HG03139 (cell line): ENCODE measurements around the gene NDRG3.
A peak's percentile ranks its signal among the peaks of the same experiment; 100 is the strongest.

ENCODE experiments used
- ATAC-seq: cut with Tn5 transposase; IDR thresholded peaks from one replicate; pipeline ENCODE4 v1.9.1; 2021; ENCODE audit not compliant: unreplicated experiment

The NDRG3 gene

DNA sequence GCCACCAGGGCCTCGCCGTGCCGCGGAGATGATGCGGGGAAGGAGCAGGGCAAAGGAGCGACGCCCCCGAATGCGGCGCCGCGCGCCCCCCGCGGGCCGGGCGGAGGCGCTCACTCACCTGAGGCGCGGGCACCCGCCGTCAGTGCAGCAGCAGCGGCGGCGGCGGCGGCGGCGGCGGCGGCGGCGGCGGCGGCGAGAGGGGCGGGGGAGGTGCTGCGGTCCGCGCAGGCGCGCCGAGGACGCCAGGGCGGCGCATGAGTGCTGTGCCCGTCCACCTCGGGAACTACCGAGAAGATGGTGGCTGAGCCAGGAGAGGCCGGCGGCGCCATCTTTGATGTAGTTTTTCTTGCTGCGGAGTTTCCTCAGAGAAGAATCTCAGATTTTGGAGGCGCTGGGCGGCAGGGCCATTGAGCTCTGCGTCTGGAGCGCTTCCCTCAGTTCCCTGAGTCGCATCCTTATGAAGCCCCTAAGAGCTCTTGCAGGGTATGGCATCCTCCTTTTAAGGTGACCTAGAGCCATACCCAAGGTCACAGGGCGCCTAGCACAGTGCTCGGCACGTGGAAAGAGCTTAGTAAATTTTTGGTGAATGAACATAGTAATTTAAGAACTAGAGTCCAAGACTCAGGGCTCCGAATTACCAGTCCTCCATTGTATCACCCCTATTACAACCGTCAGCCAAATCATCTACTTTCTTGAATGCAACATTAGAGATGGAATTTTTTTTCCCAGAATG, at the start of gene NDRG3:
TSS of gene NDRG3 (minus strand) at position 164 of the 733 bp plus-strand sequence. CDS start 24,355 bp downstream, outside the sequence.
- peak; percentile 86 for ATAC-seq

GRCh38 chr20:36794116-36794474, 48.2 kb upstream of the NDRG3 start:
- ATAC-seq, result no peak

DNA sequence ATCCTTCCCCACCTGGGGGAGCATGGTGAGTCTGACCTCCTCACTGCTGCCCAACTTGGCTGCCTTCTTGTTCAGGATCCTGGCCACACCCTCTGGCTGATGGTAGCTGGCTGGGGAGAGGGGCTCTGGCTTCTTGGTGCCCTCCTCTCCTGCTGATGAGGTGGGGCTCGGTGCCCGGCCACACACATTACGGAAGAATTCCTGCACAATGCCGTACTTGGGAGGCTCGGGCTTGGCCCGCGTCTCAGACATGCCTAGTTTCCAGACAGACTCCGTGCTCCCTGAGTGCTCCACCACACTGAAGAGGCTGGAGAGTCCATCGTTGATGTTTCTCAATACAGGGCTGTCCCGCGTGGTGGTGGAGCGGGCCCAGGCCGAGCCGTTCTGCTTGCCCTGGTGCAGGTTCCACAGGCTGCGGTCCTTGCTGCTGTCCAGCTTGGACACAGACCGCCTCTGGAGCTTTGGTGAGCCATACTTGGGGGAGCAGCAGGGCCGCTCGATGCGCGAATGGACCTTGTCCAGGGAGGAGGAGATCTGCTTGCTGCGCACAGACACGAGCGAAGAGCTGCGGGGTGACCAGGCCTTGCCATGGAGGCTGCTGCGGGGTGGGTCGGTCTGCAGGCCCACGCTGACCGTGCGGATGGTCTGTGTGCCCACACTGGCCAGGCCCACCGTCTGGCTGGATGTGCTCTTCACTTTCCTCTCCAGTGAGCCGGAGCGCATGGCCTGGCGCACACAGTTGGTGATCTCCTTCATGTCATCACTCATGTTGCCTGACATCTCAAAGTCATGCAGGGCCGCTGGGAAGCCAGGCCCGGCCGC, 47.6 kb upstream of the NDRG3 start:
- no peak for ATAC-seq

GRCh38 chr20:36792422-36792821, 46.5 kb upstream of the NDRG3 start:
- ATAC-seq, result no peak

GRCh38 chr20:36791862-36792261, 46.0 kb upstream of the NDRG3 start:
- no peak for ATAC-seq

DNA sequence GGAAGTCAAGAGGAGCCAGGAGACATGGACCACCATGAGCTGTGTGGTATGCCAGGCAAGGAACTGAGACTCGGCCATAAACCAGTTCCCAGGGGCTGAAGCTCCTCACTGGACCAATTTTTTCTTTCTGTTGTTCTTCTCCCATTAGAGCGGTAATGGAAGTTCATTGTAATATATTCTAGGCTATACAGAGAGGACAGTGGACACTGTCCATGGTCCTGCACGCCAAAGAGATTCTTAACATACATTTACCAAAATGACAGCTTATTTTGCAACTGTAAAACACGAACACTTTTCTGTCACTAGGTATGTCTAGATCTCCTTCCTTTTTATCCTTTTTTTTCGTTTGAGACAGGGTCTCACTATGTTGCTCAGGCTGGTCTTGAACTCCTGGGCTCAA, 40.8 kb upstream of the NDRG3 start:
- ATAC-seq, result no peak

GRCh38 chr20:36786246-36786645, 40.4 kb upstream of the NDRG3 start:
- ATAC-seq, result no peak

DNA sequence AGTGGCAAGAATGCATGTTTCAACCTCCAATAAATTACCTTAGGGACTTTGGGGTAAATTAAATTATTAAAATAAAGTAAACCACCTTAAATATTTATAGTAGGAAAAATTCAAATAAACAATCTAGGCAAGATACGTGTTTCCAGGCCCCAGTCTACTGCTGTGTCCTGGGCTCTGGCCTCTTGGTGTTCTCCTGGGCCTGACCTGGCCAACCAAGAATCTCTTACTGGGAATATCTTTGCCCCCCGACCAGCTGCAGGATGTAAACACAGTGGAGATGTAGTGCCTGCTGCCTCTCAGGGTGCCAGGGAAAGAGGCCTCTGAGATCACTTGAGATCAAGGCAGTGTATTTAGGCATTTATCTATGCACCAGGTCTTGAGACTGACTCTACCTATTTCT, 39.4 kb upstream of the NDRG3 start:
- ATAC-seq, result no peak

GRCh38 chr20:36784900-36785299, 39.0 kb upstream of the NDRG3 start:
- ATAC-seq, result no peak

DNA sequence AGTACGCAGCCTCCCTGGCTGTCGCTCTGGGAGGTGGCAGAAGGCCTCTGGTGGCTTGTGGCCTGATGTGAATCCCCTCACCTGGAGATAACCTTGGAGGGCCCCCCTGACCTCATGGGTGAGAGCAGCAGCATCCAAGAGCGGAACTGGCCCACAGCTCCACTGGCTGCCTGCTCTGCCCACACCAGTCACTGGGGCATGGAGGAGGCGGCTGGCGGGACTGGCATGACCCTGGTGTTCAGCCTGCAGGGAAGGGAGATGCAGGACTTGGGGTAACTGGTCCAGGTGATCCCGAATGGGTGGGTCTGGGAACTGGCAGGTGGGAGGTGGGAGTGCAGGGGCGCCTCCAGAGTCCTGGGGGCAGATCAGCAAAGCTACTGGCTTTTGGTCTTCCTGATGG, 38.2 kb upstream of the NDRG3 start:
- ATAC-seq, result no peak

GRCh38 chr20:36779656-36780025, 33.8 kb upstream of the NDRG3 start:
- no peak for ATAC-seq

DNA sequence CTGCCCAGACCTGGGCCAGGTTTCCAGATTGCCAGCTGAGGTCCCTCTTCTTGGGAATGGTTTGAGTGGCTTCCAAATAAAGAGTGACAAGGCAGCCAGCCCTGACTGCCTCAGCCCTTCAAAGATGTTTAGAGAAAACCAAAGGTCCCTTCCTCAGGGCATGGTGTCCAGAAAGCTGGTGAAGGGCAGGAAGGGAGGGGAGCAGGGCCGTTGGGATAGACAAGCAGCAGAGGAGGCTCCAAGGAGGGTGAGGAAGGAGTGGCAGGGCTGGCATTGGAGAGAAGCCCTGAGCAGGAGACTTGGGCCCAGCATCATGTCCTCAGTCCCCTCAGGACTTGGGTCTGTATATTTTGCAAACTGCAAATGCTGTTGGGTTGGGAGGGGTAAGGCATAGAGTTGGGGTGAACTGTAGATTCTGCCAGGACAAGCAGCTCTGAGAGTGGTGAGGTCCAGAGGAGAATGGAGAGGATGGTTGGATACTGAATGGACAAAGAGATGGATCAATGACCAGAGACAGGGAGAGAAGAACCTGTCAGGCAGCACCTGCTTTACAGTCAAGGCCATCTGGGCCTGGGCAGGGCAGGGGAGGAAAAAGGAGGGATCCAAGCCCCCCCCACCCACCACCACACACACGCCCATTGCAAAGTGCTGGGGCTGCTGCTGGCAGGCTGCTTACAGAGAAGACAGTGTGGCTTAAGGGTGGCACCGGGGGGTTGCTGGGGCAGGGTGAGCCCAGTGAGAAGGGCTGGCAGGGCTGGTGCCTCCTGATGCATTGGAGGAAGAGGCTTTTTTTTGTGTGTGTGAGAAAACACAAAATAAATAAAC, 33.2 kb upstream of the NDRG3 start:
- ATAC-seq, result no peak

DNA sequence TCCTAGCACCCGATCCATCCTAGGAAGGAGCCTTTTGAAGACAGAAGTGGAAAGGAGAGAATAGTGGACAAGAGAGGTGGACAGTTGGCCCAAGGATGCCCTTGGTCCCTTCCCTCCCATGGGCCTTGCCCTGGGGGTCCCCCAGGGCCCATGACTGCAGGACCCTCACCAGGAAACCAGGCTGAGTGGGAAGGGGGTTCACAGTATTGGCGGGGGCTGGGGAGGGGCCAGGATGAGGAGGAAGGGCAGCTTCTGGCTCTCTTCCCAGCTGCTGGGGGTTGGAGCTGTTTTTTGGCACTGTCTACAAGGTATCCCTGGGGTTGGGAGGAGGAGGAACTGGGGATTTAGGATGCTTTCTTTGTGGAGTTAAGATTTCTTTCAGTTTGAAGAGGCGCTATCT, 31.7 kb upstream of the NDRG3 start:
- ATAC-seq, result no peak

GRCh38 chr20:36777167-36777566, 31.3 kb upstream of the NDRG3 start:
- no peak for ATAC-seq

DNA sequence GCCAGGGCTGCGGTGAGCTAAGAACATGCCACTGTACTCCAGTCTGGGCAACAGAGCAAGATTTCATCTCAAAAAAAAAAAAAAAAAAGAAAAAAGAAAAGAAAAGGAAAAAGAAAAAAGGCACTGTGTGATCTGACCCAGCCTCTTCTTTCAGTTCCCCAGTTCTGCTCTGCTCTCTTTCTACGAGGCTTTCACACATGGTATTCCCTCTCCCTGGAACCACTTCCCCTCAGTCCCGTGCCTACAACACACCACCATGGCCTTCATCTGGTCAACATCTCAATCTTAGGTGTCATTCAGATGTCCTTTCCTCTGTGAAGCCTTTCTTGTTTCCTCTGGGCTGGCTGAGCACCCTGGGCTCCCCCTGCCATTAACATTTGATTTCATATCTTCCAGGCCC, 29.9 kb upstream of the NDRG3 start:
- no peak for ATAC-seq

GRCh38 chr20:36775196-36775595, 29.3 kb upstream of the NDRG3 start:
- ATAC-seq, result no peak

GRCh38 chr20:36773597-36774390, 27.9 kb upstream of the NDRG3 start, which contains the start of gene DSN1:
Gene DSN1, minus strand, starts transcription at chr20:36773763. Its CDS starts 2,305 bp downstream, at chr20:36771458.
- peak; percentile 81 for ATAC-seq

GRCh38 chr20:36773107-36773596, 27.3 kb upstream of the NDRG3 start:
- ATAC-seq, result no peak

GRCh38 chr20:36770680-36771079, 24.8 kb upstream of the NDRG3 start:
- no peak for ATAC-seq

DNA sequence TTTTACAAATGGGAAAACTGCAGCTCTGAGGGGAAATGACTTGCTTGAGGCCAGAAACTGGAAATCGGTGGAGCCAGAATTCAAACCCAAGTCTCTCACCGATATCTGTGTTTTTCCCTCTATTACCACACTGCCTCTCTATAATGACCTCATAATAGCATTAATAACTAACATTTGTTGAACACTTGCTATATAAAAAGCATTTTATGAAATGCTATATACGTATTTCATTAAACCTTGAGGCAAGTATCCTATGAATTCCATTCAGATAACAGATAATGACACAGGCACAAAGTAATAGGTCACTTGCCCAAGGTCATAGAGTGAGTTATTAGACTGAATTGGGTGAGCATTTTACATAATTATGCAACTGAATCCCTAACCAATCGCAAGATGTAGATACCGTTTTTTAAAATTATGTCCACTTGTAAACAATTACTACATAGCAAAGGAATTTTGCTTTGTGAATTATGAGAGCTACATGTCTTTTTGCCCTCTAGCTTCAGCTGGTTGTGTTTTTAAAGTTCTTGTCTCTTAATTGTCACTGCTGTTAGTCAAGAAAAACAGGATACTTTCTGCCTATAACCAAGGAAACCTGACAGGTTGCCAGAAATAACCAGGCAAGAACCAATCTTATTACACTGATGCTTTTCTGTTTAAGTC, 23.0 kb upstream of the NDRG3 start:
- no peak for ATAC-seq
